Measurements from ENCODE around the gene MAP7.

- TF ChIP-seq POLR2A (IDR thresholded peaks at IDR 0.05) (no peak), CTCF (IDR thresholded peaks at IDR 0.05) (no peak)
Measured at GRCh38 chr6:136508725-136509392, 41.4 kb downstream of the MAP7 start.
